GM18858 (cell line): ENCODE results near the gene KIAA0825.

Experiments used
- ATAC-seq: cut with Tn5 transposase; IDR thresholded peaks from one replicate; pipeline ENCODE4 v1.9.1; 2021; ENCODE audit not compliant: unreplicated experiment

The KIAA0825 gene

DNA sequence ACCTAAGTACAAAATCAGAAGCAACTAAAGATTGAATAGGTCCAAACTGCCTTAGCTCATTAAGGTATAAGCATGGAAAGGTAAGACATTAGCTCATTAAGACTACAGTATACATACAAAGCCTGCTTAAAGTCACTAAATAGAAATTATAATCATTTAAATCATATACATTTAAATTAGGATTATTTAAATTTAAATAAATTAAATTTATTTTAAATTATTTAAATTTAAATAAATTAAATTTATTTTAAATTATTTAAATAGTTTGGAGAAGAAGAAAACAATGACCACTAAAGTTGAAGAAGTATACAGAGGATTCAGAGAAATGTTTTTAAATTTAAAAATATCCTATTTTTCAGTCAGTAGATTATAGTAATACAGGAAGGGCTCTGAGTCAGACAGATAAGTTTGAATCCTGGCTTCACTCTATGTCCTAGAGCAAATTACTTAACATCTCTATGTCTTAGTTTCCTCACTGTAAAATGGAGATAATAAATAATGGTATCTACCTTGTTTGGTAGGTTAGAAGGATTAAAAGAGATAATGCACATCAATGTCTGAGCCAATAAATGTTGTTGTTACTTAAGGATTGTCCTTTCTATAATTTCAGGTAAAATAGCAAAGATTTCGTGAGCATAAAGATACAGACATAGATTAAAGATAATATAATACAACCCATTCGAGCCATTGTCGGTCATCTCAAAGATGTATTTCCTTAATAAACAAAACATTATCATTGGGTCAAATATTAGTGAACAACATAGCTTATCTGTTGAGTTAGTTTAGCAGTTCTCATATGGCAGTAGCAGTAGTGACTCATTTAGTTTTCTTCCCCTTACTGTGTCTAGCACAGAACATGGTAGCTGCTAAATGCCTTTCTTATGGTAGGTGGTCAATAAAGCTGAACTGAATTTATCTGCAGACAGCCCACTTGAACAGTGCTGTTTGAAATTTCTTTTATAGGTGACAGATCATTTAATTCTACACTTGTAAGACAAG, 100.6 kb downstream of the KIAA0825 start:
- no peak for ATAC-seq

GRCh38 chr5:94516148-94516547, 102.3 kb downstream of the KIAA0825 start:
- no peak for ATAC-seq

DNA sequence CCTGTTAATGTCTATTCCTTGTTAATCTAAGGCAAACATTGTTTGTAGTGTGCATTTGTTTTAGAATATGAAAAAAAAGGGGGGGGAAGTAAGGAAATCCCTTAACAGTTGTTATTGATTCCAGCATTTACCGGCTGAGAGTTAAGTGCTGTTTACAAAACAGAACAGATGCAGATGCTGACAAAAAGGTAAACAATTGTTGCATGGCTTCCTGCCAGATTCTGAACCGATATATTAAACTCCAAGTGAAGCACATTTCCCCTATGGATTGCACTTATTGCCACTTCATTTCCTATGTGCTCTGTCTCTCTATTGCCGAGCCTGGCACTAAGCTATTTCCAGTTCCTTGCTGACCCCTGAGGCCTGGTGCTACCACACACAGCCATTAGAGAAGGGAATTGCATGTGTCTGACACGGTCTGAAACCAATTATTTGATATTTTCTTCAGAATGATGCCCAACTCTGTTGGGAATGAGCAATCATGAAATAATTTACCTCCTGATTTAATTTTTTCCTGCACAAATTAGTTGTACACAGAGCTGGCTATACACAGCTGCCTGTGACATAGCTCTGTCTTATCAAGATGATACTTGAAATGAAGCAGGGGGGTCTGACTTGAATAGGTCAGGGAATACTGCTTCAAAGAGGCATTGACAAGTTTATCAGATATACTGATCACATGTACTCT, 109.8 kb downstream of the KIAA0825 start:
- no peak for ATAC-seq

GRCh38 chr5:94505327-94506068, 112.9 kb downstream of the KIAA0825 start:
- ATAC-seq: no peak

GRCh38 chr5:94503677-94504076, 114.7 kb downstream of the KIAA0825 start:
- ATAC-seq: no peak

- ATAC-seq: no peak
Observed at GRCh38 chr5:94501365-94501764, 117.0 kb downstream of the KIAA0825 start.

DNA sequence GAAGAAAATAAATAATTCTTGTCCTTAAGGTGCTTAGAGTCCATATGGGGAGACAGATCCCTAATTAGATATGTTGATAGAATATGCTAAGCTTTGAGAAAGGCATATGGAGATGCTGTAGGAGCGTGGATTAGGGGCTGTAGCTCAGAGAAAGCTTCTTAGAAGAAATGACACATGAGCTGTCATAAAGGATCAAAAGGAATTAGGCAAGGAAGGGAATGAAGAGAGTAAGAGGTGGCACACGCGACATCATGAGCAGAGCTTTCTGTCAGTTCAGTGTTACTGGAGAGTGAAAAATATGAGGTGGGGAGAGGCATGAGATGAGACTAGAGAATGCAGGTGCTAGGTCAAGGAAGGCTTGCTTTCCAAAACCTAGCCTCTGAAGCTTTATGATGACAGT, 118.6 kb downstream of the KIAA0825 start:
- no peak for ATAC-seq

GRCh38 chr5:94498199-94498598, 120.2 kb downstream of the KIAA0825 start:
- ATAC-seq: no peak

DNA sequence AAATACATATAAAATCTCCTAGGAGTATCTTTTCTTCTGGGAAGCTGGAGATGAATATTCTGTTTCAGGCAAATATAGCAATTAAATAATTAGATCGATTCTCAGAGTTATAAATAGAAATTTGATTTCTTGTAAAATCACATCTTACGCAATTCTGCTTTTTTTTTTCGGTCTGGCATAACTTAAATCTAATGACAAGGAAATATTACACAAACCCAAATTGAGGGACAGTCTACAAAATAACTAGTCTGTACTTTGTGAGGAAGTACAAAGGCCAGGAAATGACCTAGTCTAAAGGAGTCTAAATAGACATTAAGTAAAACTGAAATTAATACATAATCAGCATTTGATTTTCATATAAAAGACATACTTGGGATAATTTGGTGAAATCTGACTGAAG, 133.3 kb downstream of the KIAA0825 start:
- no peak for ATAC-seq

DNA sequence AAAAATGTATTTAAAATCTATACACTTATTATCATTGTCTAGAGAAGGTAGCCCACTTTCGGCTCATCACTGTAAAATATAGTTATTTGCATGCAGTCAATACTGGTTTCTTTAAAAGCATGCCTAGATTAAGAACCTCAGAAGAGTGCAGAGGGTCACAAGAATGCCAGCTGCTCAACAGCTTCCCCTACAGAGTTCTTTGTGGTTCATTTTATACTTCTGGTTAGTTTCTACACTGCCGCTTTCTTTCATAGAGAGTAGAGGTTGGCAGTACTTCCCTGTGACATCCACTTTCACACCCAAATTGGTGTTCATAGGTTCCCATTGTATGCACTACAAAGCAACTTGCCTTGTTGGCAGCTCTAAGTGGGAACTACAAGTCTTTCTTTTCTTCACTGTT, 137.3 kb downstream of the KIAA0825 start:
- ATAC-seq: peak; percentile 44

DNA sequence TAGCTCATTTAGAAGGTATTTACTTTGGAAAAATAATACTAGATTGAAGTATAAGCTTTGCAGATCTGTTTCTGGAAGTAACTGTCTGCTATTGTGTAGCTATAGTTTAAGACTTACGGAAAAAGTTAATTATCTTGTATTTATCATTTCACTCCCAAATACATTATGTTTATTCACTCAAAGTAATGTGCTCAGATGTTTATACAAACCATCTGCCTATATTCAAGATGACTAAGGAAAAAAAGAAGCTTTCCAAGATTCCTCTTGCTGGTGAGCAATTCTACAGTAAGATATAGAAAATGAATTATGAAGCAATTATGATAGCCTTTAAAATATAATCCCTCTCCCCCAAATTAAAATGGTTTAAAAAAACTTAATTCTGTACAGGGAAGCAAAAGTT, 137.9 kb downstream of the KIAA0825 start:
- no peak for ATAC-seq

DNA sequence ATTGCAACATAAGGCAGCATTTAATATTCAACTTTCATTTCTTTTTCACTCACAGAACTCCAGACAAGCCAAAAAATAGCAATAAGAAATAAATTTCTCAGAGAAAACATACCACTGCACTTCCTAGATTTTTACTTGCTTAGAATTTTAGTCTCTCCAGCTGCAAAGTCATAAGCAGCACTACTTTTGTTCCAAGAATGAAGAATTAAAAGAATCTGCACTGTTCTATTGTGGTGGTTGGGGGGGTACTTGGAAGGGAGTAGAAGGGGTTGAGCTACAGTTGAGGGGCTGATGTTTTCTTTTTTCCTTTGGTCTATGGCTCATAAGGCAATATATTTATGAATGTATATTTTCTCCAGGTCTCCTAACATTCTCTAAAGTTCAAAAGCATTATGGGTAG, 144.5 kb downstream of the KIAA0825 start:
- ATAC-seq: no peak

DNA sequence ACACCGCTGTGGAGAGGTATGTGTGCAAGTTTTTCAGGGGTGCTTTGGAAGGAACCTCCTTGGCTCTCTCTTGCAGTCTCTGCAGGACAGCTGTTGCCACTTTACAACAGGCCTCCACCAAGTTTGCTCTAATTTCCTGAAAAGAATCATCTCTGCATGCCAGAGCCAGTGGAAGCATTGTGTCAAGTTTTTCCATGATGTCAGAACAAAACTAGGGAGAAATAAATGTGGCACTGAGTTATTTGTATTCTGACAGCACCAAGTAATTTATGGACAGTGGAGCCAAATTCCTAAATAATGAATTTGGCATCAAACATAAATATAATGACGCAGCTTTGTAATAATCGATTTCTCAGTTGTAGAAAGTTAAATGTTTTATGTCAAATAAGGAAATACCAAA, 146.9 kb downstream of the KIAA0825 start:
- ATAC-seq: no peak

GRCh38 chr5:94470802-94471201, 147.6 kb downstream of the KIAA0825 start:
- no peak for ATAC-seq

DNA sequence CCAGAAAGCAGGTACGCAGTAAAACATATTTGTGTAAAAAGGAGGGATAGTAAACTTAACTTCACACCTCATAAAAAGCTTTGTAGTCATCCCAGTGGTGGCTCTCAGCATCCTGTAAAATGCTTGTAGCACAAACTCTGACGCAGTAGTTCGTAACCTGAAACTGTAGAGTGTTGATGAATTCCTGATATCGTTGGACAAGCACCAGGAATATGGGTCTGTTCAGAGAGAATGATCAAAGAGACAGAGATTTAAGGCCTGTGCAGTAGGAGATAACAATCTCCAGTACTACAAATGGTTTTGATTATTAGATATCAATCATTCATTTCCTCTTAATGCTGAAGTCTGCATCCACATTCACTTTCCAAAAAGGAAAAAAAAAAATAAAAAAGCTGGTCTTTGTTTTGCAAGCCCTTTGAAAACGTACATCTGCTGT, 148.5 kb downstream of the KIAA0825 start:
- ATAC-seq: no peak

GRCh38 chr5:94467954-94468930, 150.2 kb downstream of the KIAA0825 start:
- ATAC-seq: no peak

- ATAC-seq: no peak
Observed at GRCh38 chr5:94467346-94467953, 151.0 kb downstream of the KIAA0825 start.

GRCh38 chr5:94463739-94464138, 154.7 kb downstream of the KIAA0825 start:
- ATAC-seq: no peak

DNA sequence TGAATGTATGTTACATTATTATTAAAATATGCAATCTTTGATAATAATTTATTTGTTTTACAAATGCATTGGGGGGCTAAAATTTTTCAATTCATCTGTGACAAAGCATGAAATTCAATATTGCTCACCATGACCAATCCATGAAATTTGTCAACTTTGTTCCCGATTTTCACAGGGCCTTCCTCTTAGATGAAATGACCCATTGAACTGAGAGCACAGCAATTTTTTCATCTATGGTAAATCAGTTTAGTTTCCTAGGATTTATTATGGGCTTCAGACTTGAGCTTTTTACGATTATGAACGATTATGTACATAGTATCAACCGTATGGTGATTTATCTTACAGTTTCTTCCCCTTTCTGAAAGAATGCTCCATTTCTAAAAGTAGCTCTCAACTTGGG, 157.3 kb downstream of the KIAA0825 start:
- ATAC-seq: no peak

DNA sequence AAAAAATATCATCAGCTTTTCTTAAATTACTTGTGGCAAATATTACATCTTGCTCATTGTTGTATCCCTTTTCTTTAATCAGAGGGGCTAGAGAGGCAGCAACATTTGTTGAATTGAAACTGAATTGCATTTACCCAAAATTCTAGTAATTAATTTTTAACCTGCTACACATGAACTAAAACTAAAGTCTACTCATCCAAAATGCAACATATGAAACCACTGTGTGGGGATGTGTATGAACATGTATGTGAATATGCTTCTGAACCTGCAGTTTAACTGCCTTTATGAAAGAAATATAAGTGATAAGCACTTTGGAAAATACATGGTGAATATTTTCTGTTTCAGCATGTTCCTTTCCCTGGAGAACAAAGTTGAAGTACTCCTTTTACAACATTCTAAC, 158.5 kb downstream of the KIAA0825 start:
- ATAC-seq: no peak
